ENCODE results near the gene SNX1.
"Not testable (repeated sequence)": the region's sequence is repeated elsewhere in the genome, so short reads cannot be mapped to it uniquely, and the experiment has no call there.

Gene SNX1

DNA sequence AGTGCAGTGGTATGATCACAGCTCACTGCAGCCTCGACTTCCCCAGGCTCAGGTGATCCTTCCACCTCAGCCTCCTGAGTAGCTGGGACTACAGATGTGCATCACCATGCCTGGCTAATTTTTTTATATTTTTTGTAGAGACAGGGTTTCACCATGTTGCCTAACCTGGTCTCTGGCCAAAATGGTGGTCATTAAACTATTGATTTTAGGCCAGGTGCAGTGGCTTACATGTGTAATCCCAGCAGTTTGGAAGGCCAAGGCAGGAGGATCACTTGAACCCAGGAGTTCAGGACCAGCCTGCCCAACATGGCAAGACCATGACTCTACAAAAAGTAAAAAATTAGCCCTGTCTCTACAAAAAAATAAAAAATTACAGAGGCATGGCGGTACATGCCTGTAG is 24.5 kb downstream of the SNX1 start:
- DNase-seq, result not testable (repeated sequence)

DNA sequence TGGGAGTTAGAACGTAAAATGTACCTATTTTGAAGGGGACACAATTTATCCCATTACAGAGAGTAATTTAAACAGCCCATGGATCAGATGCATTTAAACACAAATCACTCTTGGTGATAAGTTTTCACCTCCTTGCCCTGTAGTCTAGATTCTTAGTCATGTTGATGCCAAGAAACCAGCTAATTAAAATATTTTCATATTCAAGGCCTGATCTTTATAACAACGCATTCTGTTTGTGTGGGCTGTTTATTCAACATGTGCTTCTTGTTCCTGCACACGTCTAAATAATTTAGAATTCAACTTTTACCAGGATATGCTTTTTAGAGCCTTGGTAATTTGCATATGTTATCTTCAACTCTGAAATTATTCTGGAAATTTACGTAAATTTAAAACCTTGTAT is 25.8 kb downstream of the SNX1 start:
- no peak for DNase-seq

DNA sequence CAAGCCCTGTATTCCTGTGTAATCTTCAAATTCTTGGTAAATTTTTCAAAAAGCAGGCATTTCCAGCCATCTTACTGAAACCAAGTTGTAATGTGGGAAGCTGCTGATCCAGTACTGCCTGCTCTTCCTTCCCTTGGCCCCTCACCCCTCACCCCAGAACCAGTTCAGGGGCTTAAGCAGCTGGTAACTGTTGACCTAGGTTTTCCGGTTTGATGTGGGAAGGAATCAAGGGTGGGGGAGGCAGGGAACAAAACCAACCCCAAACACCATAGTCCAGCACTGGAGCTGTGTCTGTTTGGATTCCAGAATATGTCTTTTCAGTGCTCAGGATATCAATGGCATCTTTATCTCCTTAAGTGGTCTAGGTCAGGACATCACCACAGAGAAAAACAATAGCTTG is 26.7 kb downstream of the SNX1 start:
- no peak for DNase-seq

DNA sequence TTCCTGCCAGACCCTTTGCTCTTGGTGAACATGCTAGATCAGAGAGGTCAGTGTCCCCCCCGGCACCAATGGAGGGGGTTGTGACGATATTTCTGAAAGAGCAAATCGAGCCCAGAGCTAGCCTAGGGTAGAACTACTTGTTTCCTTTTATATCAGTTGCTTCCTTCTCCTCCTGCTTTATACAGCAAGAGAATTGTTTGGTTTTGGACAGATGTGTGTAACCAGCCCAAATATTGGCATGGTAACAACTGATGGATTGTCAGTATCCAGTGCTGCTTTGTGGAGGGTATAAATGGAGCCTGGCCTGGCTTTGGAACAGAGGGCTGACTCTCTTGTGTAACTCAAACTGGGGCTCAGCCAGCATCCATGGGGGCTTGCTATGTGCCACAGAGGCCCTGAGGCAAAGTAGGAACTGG is 27.2 kb downstream of the SNX1 start:
- DNase-seq, result no peak

DNA sequence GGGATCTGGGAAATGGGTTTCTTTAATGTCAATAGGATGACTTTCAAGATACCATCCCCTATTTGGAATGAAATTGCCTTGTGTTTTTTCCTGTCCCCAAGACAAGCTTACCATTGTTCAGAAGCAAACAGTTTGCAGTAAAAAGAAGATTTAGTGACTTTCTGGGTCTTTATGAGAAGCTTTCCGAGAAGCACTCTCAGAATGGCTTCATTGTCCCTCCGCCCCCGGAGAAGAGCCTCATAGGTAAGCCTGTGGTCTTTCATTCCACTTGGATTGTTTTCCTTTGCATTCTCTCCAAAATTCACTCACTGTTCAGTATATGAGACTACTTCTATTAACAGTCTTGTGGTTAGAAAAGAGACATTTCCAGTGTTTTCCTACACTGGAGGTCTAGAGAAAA is 30.2 kb downstream of the SNX1 start:
- no peak for DNase-seq

DNA sequence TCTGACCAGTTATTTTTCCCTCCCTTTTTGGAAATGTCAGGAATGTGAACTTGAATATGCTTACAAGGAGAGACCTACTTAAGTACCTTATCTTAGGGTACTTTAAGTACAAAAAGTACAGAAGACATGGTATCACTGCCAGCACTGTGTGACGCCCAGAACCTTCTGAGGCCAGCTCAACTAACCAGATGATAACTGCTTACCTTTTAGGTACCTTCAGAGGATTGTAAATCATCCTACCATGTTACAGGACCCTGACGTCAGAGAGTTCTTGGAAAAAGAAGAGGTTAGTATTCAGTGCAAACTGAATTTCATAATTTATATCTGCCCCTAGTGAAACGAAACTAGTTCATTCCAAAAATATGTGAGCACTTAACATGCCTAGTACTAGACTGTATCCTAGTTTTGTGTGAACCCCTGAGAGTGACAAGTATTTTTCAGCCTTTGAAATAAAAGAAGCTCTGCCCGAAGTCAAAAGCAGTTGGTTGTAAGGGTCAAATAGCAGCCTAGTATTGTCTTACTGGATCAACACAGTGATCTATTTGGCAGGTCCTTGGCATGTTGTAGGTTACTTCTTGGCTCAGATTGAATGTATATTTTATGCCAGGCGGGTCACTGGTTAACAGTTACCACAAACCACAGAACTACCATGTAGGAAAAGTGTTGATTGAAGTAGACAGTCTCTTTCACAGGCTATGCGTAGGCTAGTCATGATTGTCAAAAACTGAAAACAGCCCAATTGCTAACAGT is 31.9 kb downstream of the SNX1 start:
- no peak for DNase-seq

DNA sequence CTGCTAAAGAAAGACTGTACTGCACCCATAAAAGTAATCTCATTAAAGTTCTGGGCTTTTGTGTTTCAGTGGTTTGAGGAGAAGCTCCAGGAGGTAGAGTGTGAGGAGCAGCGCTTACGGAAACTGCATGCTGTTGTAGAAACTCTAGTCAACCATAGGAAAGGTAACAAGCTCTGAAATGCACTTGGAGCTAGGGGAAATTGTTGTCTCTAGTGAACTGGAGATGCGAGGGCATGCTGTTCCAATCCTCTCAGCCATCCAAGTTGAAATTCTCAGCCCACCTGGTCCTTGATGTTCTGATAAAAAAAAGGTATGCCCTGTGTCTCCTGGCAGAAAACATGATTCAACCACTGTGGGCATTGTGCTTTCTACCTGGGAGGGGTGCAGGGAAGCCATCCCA is 34.4 kb downstream of the SNX1 start:
- DNase-seq, result no peak

DNA sequence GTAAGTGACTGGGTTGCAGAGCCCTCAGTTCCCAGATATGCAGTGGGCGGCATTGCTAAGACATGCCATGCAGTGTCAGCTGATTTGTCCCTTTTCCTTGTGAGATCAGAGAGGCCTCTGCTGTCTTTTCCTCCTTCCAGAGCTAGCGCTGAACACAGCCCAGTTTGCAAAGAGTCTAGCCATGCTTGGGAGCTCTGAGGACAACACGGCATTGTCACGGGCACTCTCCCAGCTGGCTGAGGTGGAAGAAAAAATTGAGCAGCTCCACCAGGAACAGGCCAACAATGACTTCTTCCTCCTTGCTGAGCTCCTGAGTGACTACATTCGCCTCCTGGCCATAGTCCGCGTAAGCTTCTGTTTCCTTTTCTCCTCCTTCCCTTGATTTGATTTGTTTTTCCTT is 35.8 kb downstream of the SNX1 start:
- DNase-seq, result no peak

DNA sequence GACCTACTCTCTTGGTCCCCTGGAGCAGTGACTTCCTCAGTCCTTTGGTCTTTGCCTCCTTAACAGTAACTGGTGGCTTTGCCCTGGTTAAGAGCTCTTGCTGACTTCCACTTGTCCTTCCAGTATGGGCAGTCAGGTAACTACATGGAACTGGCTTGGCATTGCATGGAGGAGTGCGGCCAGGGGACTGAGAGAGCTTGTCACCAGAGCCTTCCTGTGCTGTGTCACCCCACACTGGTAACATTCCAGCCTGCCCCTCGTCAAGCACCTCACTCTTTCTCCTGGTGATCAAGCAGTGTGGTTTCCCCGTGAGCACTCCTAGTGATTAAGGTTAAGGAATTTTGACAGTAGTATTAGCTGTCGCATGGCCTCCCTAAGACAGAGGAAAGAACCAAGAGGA is 36.4 kb downstream of the SNX1 start:
- no peak for DNase-seq

DNA sequence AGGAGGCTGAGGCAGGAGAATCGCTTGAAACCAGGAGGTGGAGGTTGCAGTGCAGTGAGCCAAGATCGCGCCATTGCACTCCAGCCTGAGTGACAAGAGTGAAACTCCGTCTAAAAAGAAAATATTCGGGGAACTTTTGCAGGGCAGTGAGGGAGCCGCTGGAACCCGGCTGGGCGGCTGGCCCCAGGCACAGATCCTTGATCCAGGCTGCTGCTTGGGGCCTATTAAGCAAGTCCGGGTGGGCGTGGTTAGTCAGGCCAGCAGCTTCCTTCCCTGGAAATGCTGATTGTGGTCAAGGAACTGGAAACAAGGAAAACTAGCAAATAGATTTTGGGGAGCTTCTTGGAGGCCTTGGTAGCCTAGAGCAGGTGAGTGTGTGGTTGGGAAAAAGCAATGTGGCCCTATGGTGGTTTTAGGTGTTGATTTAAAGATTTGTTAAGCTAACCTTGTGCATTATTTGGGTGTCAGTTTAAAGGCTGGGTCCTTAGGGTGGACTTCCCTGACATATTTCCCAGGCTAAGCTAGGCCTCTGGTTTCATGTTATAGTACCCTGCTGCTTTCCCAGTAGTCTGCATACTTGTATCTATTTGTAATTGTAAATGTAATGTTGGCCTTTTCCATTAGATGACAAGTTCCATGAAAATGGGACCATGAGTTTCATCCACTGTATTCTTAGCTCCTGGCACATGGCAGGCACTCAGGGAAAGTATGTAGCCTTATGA is 38.0 kb downstream of the SNX1 start:
- DNase-seq, result no peak

DNA sequence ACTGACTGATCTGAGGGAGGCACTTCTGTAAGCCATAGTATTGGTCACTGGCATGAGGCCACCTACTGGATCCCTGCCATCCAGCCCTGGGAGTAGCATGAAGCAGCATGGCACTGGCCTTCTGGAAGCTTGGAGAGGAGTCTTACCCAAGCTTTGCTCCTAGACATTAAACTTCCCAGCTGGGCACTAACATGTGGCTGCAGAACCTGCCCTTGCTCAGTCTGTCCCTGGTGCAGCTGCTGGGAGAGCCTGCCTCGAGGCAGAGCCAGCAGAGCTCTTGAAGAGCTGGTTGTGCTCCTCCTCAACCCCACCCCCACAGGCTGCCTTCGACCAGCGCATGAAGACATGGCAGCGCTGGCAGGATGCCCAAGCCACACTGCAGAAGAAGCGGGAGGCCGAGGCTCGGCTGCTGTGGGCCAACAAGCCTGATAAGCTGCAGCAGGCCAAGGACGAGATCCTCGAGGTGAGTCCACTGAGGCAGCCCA is 38.6 kb downstream of the SNX1 start:
- DNase-seq, result no peak

DNA sequence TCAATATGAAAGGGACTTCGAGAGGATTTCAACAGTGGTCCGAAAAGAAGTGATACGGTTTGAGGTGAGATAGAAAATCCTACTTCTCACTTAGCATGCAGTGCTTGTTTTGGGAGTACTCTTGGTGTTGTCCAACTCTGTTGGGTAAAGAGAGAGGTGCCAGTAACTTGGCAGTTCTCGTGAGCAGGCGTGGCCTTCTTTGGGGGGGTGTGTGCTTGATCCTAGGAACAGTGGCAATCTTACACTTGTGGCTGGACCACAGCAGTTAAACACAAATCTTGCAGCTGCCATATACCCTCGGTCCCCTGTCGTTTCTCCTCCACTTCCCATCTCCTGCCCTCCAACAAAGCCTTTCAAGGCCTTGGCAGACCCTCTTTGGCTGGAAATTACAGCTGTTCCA is 40.6 kb downstream of the SNX1 start:
- no peak for DNase-seq

DNA sequence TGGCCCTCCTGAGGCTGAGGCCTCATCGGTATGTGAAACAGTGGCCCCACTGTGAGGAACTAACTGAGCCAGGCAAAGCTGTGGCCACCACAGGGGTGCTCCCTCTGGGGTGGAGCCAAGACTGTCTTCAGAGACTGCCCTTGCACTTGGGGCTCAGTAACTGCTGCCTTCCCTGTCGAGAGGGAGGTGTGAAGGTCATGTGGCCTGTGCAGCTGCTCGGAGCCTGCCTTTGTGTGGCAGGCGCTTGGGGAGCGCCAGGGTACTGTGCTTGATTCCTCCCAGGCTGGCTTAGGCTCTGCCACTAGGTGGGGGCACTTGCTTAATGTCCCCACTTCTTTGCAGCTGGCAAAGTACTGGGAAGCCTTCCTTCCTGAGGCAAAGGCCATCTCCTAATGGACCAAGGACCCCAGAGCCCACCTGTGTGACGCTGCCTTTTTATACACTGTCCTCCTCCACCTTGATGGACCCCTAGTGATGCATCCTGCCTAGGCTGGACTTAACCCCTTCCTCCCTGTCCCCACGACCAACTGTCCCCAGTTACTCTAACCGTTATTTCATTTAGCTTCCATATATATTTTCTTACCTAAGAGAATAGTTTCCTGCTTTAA is 41.5 kb downstream of the SNX1 start:
- no peak for DNase-seq

DNA sequence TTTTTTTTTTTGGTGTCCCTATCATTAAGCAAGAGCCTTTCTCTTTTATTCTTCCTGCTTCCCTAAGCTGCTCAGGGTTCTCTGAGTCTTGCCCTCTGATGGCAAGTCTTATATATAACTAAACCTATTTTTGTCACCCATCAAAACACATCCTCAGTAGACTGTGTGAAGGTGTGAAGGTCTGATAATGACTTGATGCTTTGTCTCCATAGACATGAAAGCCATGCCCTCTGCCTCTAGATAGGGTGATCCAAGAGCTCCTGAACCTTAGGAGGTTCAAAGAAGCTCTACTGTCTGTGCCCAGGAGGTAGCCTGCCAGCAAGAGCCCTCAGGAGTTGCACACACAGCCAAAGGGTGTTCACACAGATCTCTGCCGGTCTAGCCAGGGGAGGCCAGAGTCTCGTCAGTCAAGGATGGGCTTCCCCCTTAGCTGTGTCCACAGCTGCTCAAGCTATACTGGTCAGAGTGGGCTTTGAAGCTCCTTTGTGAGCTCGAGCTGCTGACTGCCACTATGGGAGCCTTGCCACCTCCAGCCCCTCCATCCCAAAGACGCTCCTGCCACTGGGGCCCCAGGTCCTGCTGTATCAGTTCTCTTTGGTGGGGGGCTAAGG is 42.7 kb downstream of the SNX1 start:
- no peak for DNase-seq

DNA sequence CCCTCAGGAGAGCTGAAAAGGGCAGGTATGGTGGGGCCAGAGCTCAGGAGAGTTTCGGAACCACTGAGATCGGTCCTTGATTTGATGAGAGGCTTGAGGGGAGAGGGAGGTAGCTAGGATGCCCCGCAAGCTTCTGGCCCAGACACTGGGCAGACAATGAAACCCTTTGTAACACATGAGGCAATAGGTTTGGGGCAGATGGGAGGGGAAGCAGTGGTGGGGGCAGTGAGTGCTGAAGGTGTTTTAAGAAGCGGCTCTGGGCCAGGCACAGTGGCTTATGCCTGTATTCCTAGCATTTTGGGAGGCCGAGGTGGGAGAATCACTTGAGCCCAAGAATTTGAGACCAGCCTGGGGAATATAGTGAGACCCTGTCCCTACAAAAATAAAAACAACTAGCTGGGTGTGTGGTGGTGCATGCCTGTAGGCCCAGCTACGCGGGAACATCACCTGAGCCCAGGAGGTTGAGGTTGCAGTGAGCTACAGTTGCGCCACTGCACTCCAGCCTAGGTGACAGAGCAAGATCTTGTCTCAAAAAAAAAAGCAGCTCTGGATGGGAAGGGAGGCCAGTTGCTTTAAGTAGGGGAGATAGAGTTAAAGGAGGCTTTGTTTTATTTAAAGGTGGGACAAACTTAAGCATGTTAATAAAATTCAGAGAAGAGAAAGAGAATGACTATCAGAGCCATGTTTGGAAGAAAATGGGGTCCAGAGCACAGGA is 46.2 kb downstream of the SNX1 start:
- no peak for DNase-seq

DNA sequence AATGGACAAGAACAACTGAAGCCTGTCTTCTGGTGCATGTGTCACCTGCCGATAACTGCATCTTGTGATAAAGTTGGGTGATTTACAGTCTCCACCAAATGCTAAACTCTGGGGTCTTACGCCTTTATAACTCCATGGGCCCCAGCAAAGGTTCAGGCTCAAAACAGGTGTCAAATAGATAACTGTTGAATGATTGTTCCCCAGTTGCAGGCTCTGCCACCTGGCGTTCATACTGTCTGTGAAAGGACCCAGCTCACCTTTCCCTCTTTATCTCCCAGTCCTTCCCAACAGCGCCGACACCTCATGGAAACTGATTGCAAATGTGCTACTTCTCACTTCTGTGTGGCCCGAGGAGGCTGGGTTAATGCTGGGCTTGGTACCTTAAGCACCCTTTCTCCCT is 47.5 kb downstream of the SNX1 start:
- DNase-seq, result no peak

DNA sequence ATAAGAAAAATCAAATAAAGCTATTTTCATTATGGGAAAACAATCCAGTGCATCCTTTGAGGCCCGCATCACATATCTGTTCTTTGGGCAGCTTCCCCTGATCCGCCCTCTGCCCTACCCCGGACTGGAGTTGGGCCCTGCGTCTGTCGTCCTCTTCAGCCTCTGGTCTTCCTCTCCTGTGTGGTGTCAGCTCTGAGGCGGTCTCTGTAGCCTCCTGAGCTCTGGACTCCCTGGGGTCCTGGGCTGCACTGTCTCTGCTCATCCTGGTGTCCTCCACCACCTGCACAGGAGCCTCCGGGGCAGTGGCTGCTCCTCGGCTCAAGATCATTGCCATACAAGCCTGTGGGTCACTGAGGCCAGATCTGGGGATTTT is 48.4 kb downstream of the SNX1 start:
- DNase-seq, result no peak

DNA sequence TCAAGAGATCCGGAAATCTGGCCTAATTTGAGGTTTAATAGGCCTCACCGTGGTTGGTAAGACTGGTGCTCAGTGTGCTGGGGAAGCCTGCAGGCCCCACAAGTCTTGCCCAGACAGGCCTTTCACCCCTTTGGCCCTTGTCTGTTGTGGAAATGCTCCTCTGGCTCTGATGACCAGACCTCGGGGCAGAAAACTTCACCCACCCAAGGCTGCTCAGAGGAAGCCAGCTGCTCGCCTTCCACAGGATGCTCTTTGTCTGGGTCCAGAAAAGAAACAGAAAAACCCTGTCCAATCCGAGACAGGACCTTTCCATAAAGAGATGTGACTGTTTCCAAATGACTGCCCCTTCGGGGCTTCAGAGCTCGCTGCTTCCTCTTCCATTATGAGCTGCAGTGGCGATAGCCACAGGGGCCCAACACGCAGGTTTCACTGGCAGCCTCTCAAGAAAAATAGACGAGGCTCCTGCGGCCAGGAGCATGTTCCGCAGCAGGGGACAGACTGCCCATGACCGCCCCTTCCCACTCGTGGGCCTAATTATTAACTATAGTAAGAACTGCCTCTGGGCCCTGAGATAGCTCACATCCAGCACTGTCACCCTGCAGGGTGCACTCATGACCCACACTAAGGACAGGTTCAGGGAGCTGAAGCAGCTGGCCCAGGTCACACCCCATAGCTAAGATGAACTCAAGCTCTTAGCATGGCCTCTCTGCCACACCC is 48.9 kb downstream of the SNX1 start:
- no peak for DNase-seq

DNA sequence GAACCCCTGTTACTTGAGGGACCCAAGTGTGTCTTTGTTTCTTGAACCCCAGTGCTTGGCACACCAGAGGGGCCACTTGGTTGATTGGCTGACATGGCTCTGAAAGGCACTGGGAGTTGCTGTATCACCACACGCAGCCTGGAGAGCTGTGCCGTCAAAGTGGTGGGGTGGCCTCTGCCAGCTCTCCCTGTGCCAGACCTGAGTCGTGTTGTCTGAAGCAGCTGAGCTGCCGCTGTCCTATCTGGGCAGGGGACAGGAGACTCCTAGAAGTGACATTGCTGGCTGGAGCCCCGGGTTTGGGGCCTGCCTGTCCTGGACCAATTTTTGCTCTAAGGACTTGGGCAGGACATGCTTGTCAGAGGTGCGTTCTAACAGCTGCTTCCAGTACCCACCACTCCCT is 50.3 kb downstream of the SNX1 start:
- DNase-seq, result no peak

DNA sequence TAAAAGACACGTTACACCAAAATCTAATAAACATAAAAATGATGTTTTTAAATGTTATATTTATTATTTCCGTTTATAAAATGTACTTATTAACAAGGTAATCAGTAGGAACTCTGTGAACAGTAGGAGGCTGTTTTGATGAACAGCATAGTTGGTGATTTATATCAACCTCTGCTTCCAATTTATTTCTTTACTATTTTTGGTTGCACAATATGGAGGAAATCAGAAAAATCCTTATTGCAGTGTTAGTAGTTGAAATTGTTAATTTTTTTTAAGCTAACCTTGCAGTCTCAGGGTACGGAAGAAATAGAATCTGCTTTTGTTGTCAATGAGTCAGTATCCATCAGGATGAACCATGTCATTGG is 50.7 kb downstream of the SNX1 start:
- DNase-seq, result no peak

DNA sequence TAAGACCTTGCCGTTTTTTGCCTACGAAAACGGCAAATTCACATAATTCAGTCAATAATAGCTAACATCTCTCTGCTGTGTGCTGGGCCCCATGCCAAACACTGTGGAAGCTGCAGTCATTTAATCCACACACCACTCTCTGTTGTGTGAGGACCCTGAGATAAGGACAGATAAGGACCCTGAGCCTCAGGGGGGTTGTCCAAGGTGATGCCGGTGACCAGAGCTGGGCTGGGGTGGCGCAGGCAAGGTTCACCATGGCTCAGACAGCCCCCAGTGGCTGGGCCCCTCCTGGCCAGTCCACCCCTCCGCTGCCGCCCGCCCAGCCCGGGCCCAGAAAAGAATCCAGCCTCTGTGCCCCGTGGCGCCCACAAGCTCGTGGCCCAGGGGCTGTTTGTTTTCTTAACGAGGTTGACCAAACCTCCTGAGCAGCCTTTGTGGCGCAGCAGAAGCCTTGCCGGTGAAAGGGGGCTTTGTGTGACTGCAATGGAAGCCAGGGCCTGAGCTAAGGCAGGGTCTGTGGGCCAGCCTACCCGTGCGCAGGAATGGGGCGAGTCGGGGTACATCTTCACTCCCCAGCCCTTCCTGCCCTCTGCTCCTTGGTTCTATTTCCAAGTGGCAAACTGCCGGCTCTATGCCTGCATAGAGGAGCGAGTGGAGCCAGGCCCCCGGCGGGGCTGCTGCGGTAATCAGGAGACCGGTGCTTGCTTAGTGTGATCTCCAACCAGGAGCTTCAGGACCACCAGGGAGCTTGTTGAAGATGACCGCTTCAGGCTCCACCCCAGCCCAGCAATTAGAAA is 51.3 kb downstream of the SNX1 start:
- no peak for DNase-seq

DNA sequence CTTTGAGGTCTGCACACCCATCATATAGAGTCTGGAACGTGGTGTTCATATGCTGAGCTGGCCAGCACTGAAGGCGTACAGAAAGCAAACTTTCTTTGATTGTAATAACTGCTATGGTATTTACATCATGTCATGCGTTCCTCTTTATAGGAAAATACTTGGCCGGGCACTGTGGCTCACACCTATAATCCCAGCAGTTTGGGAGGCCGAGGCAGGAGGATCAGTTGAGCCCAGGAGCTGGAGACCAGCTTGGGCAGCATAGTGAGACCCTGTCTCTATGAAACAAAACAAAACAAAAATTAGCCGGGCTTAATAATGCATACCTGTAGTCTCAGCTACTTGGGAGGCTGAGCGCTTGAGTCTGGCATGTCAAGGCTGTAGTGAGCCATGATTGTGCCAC is 52.4 kb downstream of the SNX1 start:
- DNase-seq, result no peak

Measured in SIG-M5 (cell line).